ENCODE data around the gene NDUFB10. TPM values are rescaled to one million over a fixed set of nuclear protein-coding genes. Genes with fewer than 3 reads are reported as not detected.
A peak's percentile ranks its signal among the peaks of the same experiment; 100 is the strongest.

NDUFB10 gene
- total and polyA plus RNA-seq, 10 of the 15 experiments (the other 5 are each of a cell fraction or from before 2014, with no cell fraction given) = 52.2 to 319 (median 130) TPM

DNA sequence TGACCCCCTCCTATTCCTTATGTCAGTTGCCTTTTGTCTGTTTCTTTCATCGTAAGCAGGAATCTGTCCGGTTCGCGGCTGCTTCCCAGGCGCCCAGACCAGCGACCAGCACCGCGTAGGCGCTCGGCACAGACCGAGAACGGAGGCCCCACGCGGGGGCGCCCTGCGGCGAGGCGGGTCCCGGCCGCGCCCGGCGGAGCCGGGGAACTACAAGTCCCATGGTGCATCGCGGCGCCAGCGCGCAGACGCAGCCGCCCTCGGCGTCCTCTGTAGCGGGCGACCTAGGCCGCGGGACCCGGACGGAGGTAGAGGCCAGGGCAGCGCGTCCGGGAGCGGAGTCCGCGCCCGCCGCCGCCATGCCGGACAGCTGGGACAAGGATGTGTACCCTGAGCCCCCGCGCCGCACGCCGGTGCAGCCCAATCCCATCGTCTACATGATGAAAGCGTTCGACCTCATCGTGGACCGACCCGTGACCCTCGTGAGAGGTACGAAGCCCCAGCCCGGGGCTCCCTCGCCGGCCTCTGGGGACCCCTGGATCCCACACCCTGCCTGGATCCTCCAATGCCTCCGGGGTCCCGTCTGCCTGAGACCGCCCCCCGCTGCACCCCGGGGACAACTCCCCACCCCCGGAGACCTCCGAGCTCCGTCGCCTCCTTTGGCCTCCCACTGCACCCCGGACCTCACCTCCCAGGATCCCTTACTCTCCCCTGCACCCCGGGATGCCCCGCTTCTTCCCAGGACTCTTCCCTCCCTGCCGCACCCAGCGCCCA is at the start of gene NDUFB10 (continued):
- TF ChIP-seq POU2F2 (IDR thresholded peaks at IDR 0.05; ENCODE audit: borderline replicate concordance, low read depth, low read length) (peak; percentile 59; the same call in 1 of the 3 replicates), TCF7 (IDR thresholded peaks at IDR 0.05; ENCODE audit: borderline replicate concordance) (no peak), SIX5 (IDR thresholded peaks at IDR 0.05; ENCODE audit: low read depth, low read length, severe bottlenecking) (peak; percentile 88), NFYA (IDR thresholded peaks at IDR 0.05; ENCODE audit: borderline replicate concordance, low read depth, low read length) (no peak), SPI1 (IDR thresholded peaks at IDR 0.05; ENCODE audit: borderline replicate concordance, insufficient read depth, low read depth, low read length) (no peak), REST (IDR thresholded peaks at IDR 0.05; ENCODE audit: low read depth, low read length) (no peak)
- TF ChIP-seq, protein P1, sequence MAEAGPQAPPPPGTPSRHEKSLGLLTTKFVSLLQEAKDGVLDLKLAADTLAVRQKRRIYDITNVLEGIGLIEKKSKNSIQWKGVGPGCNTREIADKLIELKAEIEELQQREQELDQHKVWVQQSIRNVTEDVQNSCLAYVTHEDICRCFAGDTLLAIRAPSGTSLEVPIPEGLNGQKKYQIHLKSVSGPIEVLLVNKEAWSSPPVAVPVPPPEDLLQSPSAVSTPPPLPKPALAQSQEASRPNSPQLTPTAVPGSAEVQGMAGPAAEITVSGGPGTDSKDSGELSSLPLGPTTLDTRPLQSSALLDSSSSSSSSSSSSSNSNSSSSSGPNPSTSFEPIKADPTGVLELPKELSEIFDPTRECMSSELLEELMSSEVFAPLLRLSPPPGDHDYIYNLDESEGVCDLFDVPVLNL (IDR thresholded peaks at IDR 0.05; ENCODE audit: low read depth, low read length) = no peak
- TF ChIP-seq, protein P2, sequence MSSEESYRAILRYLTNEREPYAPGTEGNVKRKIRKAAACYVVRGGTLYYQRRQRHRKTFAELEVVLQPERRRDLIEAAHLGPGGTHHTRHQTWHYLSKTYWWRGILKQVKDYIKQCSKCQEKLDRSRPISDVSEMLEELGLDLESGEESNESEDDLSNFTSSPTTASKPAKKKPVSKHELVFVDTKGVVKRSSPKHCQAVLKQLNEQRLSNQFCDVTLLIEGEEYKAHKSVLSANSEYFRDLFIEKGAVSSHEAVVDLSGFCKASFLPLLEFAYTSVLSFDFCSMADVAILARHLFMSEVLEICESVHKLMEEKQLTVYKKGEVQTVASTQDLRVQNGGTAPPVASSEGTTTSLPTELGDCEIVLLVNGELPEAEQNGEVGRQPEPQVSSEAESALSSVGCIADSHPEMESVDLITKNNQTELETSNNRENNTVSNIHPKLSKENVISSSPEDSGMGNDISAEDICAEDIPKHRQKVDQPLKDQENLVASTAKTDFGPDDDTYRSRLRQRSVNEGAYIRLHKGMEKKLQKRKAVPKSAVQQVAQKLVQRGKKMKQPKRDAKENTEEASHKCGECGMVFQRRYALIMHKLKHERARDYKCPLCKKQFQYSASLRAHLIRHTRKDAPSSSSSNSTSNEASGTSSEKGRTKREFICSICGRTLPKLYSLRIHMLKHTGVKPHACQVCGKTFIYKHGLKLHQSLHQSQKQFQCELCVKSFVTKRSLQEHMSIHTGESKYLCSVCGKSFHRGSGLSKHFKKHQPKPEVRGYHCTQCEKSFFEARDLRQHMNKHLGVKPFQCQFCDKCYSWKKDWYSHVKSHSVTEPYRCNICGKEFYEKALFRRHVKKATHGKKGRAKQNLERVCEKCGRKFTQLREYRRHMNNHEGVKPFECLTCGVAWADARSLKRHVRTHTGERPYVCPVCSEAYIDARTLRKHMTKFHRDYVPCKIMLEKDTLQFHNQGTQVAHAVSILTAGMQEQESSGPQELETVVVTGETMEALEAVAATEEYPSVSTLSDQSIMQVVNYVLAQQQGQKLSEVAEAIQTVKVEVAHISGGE (CRISPR knock-in tag; IDR thresholded peaks at IDR 0.05) = no peak

Data from GM12878 (cell line).